BE2C (cell line): ENCODE data around the gene STAG1.
A peak's percentile ranks its signal among the peaks of the same experiment; 100 is the strongest.

ENCODE experiments used
- DNase-seq: peaks from one replicate; pipeline ENCODE4 v3.0.0-alpha.2; 2020
- H3K27me3 ChIP-seq: fragments of 250-450 bp; sonication (Bioruptor Pico); 2 replicates; pipeline ENCODE4 v1.5.1; 2020; ENCODE audit warnings: mild to moderate bottlenecking
- H3K36me3 ChIP-seq: fragments of 250-450 bp; sonication (Bioruptor Pico); 2 replicates; pipeline ENCODE4 v1.5.1; 2020; ENCODE audit warnings: mild to moderate bottlenecking
- H3K4me1 ChIP-seq: fragments of 250-450 bp; sonication (Bioruptor Pico); 2 replicates; pipeline ENCODE4 v1.5.1; 2020
- H3K4me3 ChIP-seq: 2 replicates; pipeline ENCODE4 v1.5.1; 2011; ENCODE audit warnings: low read depth, low read length
- H3K9me3 ChIP-seq: fragments of 250-450 bp; sonication (Bioruptor Pico); 2 replicates; pipeline ENCODE4 v1.5.1; 2020
- TF ChIP-seq, protein P1 (sequence below): IDR thresholded peaks from 2 replicates; pipeline ENCODE4 v1.5.1; 2012; ENCODE audit warnings: mild to moderate bottlenecking, low read depth, low read length

The STAG1 gene

GRCh38 chr3:136351905-136352304 is 400.3 kb downstream of the STAG1 start:
- H3K4me1 ChIP-seq, result no peaks in the 10 kb centered on the region
- H3K27me3 ChIP-seq, result no peaks in the 10 kb centered on the region
- H3K36me3 ChIP-seq, result no peaks in the 10 kb centered on the region; the same call in 1 of the 2 replicates
- TF ChIP-seq, protein P1, sequence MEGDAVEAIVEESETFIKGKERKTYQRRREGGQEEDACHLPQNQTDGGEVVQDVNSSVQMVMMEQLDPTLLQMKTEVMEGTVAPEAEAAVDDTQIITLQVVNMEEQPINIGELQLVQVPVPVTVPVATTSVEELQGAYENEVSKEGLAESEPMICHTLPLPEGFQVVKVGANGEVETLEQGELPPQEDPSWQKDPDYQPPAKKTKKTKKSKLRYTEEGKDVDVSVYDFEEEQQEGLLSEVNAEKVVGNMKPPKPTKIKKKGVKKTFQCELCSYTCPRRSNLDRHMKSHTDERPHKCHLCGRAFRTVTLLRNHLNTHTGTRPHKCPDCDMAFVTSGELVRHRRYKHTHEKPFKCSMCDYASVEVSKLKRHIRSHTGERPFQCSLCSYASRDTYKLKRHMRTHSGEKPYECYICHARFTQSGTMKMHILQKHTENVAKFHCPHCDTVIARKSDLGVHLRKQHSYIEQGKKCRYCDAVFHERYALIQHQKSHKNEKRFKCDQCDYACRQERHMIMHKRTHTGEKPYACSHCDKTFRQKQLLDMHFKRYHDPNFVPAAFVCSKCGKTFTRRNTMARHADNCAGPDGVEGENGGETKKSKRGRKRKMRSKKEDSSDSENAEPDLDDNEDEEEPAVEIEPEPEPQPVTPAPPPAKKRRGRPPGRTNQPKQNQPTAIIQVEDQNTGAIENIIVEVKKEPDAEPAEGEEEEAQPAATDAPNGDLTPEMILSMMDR, result 0 out of 2 replicates have a peak, but pooled peaks have one; percentile 13
- no peak overlapping the region for H3K4me3 ChIP-seq
- no peaks in the 10 kb centered on the region for H3K9me3 ChIP-seq
- DNase-seq, result no peak

DNA sequence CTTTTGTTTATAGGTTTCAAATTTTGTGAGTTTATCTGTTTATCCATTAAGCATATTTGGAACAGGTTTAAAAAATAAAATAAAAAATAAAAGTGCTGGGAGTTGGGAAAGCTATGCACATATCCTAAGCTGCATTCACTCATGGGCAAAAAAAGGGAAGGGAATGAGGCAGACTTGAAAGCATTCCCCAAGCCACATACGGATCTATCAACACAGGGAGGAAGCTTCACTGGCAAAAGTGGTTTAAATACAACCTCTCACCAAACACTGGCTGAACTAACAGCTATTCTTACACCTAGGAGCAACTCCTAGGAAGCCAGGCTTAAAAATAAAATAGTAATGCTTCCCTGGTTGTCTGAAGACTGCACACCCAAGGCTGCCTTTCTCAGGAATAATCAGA is 400.8 kb downstream of the STAG1 start:
- H3K27me3 ChIP-seq, result no peaks in the 10 kb centered on the region
- H3K4me3 ChIP-seq, result no peak overlapping the region
- no peaks in the 10 kb centered on the region; the same call in 1 of the 2 replicates for H3K36me3 ChIP-seq
- no peak for DNase-seq
- TF ChIP-seq, protein P1, result no peak
- H3K4me1 ChIP-seq, result no peaks in the 10 kb centered on the region
- H3K9me3 ChIP-seq, result no peaks in the 10 kb centered on the region

DNA sequence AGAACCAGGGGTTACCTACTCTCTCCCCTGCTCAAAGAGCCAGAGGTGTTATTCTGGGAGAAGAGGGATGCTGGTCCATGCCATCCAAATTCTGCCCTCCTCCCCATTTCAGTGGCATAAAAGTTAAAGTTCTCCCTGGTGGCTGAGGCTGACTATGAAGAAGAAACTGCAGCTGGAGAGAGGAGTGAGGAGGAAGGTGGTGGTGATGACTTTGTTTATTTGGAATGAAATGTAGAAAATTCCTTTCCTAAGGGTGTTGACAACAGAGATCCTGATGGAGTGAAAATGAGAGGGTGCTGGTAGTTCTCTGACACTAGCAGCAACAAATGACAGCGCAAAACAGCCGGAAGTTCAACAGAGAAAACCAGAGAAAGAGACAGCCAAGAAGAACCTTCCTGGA is 401.6 kb downstream of the STAG1 start:
- TF ChIP-seq, protein P1, result no peak
- H3K4me1 ChIP-seq, result no peaks in the 10 kb centered on the region
- H3K36me3 ChIP-seq, result no peaks in the 10 kb centered on the region; the same call in 1 of the 2 replicates
- DNase-seq, result no peak
- no peaks in the 10 kb centered on the region for H3K9me3 ChIP-seq
- no peak overlapping the region for H3K4me3 ChIP-seq
- no peaks in the 10 kb centered on the region for H3K27me3 ChIP-seq

DNA sequence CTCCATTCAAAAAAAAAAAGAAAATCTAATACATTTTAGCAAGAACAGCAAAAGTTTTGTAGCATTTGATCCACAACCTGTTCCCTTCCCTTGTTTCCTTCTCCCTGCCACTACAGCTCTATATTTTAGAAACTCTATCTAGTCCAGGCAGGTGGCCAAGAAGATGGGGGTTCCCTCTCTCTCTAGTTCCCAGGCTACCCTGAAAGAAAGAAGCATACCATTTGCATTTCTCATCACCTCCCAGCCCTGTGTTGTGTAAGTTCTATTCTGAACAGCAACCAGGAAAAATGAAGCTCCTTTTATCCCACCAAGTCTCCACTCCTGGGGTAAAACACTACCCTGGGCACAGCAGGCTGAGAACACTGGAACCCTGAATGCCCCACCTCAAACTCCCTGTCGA is 402.0 kb downstream of the STAG1 start:
- Histone ChIP-seq H3K27me3 (no peaks in the 10 kb centered on the region), H3K4me1 (no peaks in the 10 kb centered on the region), H3K9me3 (no peaks in the 10 kb centered on the region), H3K4me3 (no peak overlapping the region), H3K36me3 (no peaks in the 10 kb centered on the region; the same call in 1 of the 2 replicates)
- TF ChIP-seq, protein P1, result no peak
- DNase-seq, result no peak

GRCh38 chr3:136346486-136346885 is 405.7 kb downstream of the STAG1 start:
- Histone ChIP-seq H3K4me3 (no peak overlapping the region), H3K36me3 (peaks cover 3% of the 10 kb centered on the region; the same call in 1 of the 2 replicates), H3K27me3 (no peaks in the 10 kb centered on the region), H3K4me1 (no peaks in the 10 kb centered on the region; the same call in 1 of the 2 replicates), H3K9me3 (no peaks in the 10 kb centered on the region)
- TF ChIP-seq, protein P1, result no peak
- DNase-seq, result no peak

DNA sequence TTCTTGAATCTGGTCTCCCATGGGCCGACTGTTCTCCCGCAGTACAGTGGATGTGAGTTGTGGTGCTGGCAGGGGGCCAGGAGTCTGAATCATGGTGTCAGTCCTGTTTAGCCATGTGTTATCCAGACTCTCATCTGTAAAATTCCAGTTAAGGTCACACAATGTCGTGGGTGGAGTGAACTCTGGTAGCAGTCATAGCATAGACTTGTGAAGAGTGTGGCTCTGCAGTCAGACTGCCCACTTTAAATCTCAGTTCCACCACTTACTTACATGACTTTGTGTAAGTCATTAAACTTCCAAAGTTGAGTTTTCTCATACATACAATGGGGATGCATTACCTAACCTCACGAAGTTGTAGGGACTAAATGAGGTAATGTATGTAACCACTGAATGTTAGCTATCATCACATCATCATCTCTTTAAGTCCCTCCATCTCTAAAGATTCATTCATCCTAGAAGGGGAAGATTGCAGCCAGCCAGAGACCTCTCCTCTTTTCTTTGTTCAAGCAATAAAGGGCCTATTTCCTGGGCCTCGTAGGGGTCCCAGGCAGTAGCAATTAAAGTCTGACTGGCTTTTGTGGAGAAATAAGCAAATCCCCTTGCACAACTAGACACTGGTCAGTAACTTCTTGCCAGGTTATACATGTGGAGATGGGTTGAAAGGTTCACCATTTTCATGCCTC is 408.2 kb downstream of the STAG1 start:
- TF ChIP-seq, protein P1, result no peak
- Histone ChIP-seq H3K27me3 (no peaks in the 10 kb centered on the region), H3K36me3 (peaks cover 3% of the 10 kb centered on the region), H3K9me3 (no peaks in the 10 kb centered on the region), H3K4me3 (no peak overlapping the region), H3K4me1 (no peaks in the 10 kb centered on the region; the same call in 1 of the 2 replicates)
- DNase-seq, result peak; percentile 91
